A549 (cell line): ENCODE data around the gene SCGB3A2.

Source experiments
- EHMT2 ChIP-seq: fragments of 200-600 bp; sonication (generic); IDR thresholded peaks from 2 replicates; pipeline ENCODE4 v1.6.1; 2016; ENCODE audit warnings: antibody characterized with exemption, low read depth, mild to moderate bottlenecking, moderate library complexity
- JUN ChIP-seq, 2 experiments: fragments of >200 bp; sonication (Bioruptor Twin); formaldehyde crosslinking; IDR thresholded peaks; 2 replicates in 1 of 2; 3 replicates in 1 of 2; pipeline ENCODE4 v1.6.1; 2016 to 2017
- MAFK ChIP-seq: fragments of 450-650 bp; IDR thresholded peaks from 2 replicates; pipeline ENCODE4 v1.6.1; 2014; ENCODE audit not compliant: partially characterized antibody
- POLR2A ChIP-seq: IDR thresholded peaks from 2 replicates; pipeline ENCODE4 v1.6.1; 2012; ENCODE audit warnings: mild to moderate bottlenecking, low read length
- RCOR1 ChIP-seq: fragments of 150-350 bp; IDR thresholded peaks from 2 replicates; pipeline ENCODE4 v1.6.1; 2014; ENCODE audit warnings: antibody characterized with exemption, low read length, low read depth
- RNF2 ChIP-seq: fragments of 200-600 bp; sonication (generic); IDR thresholded peaks from 2 replicates; pipeline ENCODE4 v1.6.1; 2016; ENCODE audit warnings: low read depth, mild to moderate bottlenecking, antibody characterized with exemption, moderate library complexity, borderline replicate concordance
- SREBF2 ChIP-seq: fragments of 450-650 bp; IDR thresholded peaks from 2 replicates; pipeline ENCODE4 v1.6.1; 2014; ENCODE audit warnings: mild to moderate bottlenecking, moderate library complexity
- TP53 ChIP-seq: fragments of 250-450 bp; sonication (Bioruptor Pico); IDR thresholded peaks from 2 replicates; pipeline ENCODE4 v1.5.0; 2021; ENCODE audit warnings: mild to moderate bottlenecking, moderate library complexity
- TF ChIP-seq, protein P1 (sequence below): fragments of >200 bp; sonication (Bioruptor Twin); formaldehyde crosslinking; IDR thresholded peaks from 3 replicates; pipeline ENCODE4 v1.5.1; 2016
- TF ChIP-seq, protein P2 (sequence below): IDR thresholded peaks from 2 replicates; pipeline ENCODE4 v1.6.1; 2012; ENCODE audit warnings: low read depth, borderline replicate concordance

DNA sequence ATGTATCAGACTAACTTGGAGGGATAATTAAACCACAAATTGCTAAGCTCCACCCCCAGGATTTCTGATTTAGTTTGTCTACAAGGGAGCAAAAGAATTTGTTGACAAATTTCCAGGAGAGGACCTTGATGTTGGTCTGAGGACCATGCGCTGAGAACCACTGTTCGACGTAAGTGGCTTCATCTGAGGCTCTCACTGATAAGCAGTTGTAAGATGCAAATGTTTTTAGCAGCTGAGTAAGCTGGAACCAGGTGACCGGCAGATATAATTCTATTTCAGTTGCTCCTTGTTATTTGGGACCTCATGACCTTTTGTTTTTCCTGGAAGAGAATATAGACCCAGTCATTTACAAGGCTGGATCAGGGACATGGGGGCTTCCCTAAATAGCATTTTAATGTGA lies 32.9 kb upstream of the SCGB3A2 start:
- TF ChIP-seq POLR2A (no peak), RNF2 (no peak), SREBF2 (no peak), TP53 (no peak), MAFK (no peak), RCOR1 (no peak), EHMT2 (no peak), JUN (IDR thresholded peaks at IDR 0.05) (no peak)
- TF ChIP-seq, protein P1, sequence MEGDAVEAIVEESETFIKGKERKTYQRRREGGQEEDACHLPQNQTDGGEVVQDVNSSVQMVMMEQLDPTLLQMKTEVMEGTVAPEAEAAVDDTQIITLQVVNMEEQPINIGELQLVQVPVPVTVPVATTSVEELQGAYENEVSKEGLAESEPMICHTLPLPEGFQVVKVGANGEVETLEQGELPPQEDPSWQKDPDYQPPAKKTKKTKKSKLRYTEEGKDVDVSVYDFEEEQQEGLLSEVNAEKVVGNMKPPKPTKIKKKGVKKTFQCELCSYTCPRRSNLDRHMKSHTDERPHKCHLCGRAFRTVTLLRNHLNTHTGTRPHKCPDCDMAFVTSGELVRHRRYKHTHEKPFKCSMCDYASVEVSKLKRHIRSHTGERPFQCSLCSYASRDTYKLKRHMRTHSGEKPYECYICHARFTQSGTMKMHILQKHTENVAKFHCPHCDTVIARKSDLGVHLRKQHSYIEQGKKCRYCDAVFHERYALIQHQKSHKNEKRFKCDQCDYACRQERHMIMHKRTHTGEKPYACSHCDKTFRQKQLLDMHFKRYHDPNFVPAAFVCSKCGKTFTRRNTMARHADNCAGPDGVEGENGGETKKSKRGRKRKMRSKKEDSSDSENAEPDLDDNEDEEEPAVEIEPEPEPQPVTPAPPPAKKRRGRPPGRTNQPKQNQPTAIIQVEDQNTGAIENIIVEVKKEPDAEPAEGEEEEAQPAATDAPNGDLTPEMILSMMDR = no peak
- TF ChIP-seq, protein P2, sequence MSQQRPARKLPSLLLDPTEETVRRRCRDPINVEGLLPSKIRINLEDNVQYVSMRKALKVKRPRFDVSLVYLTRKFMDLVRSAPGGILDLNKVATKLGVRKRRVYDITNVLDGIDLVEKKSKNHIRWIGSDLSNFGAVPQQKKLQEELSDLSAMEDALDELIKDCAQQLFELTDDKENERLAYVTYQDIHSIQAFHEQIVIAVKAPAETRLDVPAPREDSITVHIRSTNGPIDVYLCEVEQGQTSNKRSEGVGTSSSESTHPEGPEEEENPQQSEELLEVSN = no peak
